HG02852 (cell line): ENCODE measurements around the gene UBE2Q1.

ENCODE experiments used
- ATAC-seq: cut with Tn5 transposase; IDR thresholded peaks from one replicate; pipeline ENCODE4 v1.9.1; 2021; ENCODE audit warnings: mild to moderate bottlenecking, moderate library complexity; ENCODE audit not compliant: unreplicated experiment

Gene UBE2Q1

GRCh38 chr1:154557939-154558719, at the start of gene UBE2Q1:
Gene UBE2Q1 (minus strand): TSS chr1:154558662. CDS start chr1:154558553, 109 bp downstream.
- ATAC-seq: peak; percentile 8

- peak; percentile 69 for ATAC-seq
Observed at GRCh38 chr1:154607609-154608396, 49.3 kb upstream of the UBE2Q1 start, which contains the start of gene ADAR. Gene ADAR (minus strand): TSS chr1:154608186. CDS start chr1:154608006, 180 bp downstream.

DNA sequence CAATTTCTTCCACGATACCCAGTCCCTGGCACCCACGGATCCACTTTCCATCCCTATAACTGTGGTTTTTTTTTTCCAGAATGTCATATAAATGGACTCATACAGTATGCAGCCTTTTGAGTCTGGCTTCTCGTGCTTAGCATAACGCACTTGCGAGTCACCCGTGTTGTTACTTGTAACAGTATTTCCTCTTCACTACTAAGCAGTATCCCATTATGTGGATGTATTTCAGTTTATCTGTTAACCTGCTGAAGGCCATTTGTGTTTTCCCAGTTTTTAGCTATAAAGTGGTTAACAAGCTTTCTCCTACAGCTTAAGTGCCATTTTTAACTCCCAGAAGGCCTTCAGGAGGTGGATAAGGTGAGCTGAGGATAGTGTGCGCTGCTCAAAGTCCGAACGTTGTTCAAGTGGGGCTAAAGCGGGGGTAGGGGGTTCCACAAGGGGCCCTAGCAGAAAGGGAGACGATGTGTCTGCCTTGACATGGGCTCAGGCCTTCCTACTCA, 48.7 kb upstream of the UBE2Q1 start:
- ATAC-seq: peak; percentile 8

GRCh38 chr1:154605534-154605933, 47.1 kb upstream of the UBE2Q1 start:
- ATAC-seq: no peak

GRCh38 chr1:154603317-154603716, 44.9 kb upstream of the UBE2Q1 start:
- no peak for ATAC-seq

DNA sequence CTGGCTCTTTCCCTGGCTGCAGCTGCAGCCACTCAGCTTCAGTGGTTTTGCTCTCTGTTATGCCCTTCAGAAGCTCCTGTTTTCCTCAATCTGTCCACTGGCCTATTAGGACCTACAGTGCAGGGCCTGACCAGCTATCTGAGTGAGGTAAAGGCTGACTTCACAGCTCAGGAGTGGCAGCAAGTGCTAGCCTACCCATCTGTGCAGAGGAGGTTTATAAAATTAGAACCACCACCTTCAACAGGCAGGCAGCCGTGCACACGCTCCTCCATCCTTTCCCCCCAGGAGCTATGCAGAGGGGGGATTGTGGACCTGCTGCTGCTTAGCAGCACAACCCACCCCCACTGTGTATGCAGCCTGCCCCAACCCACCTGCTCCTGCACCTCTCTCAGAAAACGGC, 41.2 kb upstream of the UBE2Q1 start:
- ATAC-seq: no peak

GRCh38 chr1:154598871-154599635, 40.6 kb upstream of the UBE2Q1 start:
- ATAC-seq: no peak

- no peak for ATAC-seq
Observed at GRCh38 chr1:154595621-154596020, 37.2 kb upstream of the UBE2Q1 start.

DNA sequence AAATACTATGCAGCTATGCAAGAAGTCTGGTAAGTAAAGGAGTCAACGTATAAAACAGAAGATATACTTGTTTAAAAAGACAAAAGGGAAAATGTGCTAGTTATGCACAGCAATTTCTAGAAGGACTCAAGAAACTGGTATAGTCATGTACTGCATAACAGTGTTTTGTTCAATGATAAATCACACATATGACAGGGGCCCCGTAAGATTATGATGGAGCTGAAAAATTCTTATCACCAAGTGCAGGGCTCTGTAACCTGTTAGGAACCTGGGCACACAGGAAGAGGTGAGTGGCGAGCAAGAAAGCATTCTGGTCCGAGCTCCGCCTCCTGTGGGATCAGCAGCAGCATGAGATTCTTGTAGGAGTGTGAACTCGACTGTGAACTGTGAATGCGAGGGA, 36.3 kb upstream of the UBE2Q1 start:
- no peak for ATAC-seq

- ATAC-seq: no peak
Observed at GRCh38 chr1:154593390-154593789, 34.9 kb upstream of the UBE2Q1 start.

DNA sequence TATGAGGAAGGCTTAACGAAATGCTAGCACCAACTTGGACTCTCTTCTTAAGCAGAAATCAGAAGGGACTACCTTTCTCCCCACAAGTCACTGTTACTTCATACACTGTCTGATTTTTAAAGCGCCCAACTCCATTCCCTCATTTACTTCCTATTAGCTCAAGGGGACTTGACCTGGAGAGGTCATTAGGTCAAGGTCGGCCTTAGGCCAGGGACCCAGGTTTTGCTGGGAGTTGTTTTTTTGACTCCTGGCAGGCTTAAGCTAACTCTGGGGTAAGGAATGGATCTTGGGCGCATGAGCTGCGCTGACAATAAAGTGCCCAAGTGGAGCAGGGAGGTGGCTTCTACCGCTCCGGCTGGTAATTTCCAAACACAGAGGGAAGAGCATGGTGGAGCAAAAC, 32.7 kb upstream of the UBE2Q1 start:
- no peak for ATAC-seq

GRCh38 chr1:154590756-154591155, 32.3 kb upstream of the UBE2Q1 start:
- ATAC-seq: no peak

DNA sequence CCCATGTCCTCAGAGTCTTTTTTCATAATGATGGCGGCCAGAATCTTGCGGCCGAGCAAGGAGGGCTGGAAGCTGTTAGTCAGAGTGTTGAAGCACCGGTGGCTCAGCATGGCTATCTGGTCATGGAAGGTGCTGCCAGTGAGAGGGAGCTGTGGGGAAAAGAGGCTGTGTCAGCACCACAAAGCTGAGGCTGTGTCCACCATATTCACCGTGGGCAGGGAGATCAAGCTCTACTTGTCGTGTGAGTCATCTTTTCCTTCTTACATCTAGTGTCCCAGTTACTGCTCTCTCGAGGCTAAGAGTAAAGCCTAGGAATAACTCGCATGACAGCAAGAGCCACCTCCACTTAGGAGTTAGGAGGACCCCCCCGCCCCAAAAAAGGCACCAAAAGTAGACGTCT, 31.3 kb upstream of the UBE2Q1 start:
- no peak for ATAC-seq

GRCh38 chr1:154586641-154587040, 28.2 kb upstream of the UBE2Q1 start:
- ATAC-seq: no peak

- ATAC-seq: no peak
Observed at GRCh38 chr1:154586231-154586630, 27.8 kb upstream of the UBE2Q1 start.

GRCh38 chr1:154584267-154584994, 26.0 kb upstream of the UBE2Q1 start:
- no peak for ATAC-seq

DNA sequence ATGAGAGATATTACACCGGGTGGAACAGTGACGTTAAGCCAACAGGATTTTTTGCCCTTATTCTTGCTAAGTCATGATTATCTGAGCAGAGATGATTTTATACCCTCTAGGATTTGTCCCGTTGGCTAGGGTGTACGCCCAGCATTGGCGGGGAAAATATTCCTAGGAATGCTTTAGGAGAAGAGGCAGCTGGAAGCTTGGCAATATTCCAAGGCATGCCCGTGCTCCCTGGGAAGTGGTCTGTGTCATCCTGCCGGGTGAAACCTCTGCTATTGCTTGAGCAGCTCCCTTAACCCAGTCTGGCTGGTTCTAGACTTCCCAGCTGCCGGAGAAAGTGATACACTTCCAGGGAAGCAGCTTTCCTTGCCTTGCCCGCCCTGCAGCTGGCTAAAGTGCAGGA, 25.3 kb upstream of the UBE2Q1 start:
- ATAC-seq: no peak

GRCh38 chr1:154582885-154583284, 24.4 kb upstream of the UBE2Q1 start:
- no peak for ATAC-seq

DNA sequence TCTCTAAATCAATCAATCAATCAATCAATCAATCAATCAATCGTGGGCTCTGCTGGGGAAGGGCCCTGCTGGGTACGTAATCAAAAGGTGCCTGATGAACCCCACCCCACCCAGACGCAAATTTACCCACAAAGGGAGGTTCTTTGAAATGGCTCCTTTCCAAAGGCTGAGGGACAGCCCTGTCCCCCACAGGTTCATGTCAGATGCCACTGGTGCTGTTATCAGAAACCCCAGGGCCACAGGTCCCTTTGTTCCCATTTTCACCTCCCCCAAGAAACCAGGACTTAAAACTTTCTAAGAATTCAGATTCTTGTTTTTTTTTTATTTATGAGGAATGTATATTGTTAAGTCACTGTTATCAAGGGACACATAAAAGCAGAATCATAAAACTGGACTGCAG, 23.3 kb upstream of the UBE2Q1 start:
- ATAC-seq: no peak

- no peak for ATAC-seq
Observed at GRCh38 chr1:154579374-154579773, 20.9 kb upstream of the UBE2Q1 start.

DNA sequence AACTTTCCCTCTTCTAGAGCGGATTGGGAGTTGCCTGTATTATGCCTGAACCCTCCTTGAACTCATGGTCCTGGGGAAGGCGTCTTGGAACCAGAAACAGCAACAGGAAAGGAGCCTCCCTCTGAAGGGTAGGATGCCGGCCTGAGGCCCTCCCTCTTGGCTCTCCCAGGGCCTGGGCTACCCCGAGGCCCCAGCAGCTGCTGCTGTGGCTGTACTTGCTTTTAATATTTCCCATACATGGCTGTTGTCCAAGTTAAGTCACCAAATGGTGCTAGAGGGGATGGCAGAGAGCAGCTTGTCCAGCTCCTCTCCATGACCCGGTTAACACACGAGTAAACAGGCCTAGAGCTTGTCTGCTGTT, 19.6 kb upstream of the UBE2Q1 start:
- no peak for ATAC-seq
